ENCODE measurements around the gene SSBP3.

DNA sequence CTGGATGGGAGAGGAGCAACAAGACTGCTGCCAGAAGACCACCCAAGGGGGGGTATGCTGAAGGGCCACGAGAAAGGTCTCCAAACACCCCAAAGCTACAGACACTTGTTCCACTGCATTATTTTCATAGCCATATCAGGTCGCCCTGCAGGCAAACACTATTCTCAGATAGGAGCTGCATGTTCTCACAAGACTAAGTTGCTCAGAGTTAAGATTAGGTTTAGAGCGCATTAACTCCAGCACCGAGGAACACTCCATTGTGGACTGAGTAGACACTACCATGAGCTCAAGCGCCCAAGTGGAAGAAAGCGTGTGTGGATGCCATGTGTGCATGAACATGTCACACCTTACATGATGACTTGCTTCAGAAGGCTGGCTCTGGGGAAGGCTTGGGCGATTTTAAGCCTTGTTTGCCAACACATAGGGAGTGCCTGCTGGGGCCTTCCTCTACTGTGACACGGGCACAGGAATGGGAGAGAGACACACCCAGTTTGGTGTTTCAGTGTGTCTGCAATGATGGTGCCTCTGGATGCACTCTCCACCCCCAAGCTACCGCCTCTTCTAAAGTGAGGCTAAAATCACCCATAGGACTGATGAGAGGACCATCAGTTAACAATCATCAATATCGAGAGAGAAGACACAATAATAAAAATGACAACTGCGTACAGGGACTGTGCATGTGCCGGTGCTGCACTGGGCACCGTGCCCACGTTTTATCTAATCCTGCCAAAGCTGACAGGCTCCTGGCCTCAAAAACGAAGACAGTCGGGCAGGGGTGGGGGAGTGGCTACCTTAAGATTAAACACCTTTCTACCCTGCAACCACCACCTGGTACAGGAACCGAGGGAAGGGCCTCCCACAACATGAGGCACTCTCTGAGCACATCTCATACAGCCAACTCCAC, 34.9 kb downstream of the SSBP3 start:
- TF ChIP-seq, protein P1, sequence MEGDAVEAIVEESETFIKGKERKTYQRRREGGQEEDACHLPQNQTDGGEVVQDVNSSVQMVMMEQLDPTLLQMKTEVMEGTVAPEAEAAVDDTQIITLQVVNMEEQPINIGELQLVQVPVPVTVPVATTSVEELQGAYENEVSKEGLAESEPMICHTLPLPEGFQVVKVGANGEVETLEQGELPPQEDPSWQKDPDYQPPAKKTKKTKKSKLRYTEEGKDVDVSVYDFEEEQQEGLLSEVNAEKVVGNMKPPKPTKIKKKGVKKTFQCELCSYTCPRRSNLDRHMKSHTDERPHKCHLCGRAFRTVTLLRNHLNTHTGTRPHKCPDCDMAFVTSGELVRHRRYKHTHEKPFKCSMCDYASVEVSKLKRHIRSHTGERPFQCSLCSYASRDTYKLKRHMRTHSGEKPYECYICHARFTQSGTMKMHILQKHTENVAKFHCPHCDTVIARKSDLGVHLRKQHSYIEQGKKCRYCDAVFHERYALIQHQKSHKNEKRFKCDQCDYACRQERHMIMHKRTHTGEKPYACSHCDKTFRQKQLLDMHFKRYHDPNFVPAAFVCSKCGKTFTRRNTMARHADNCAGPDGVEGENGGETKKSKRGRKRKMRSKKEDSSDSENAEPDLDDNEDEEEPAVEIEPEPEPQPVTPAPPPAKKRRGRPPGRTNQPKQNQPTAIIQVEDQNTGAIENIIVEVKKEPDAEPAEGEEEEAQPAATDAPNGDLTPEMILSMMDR (IDR thresholded peaks at IDR 0.05): no peak
- TF ChIP-seq POLR2A (IDR thresholded peaks at IDR 0.05) (no peak), POLR2AphosphoS5 (IDR thresholded peaks at IDR 0.05; ENCODE audit: insufficient read depth in 1 of 2, low read depth in 1 of 2) (no peak)
